PFSK-1 (cell line): Measurements from ENCODE around the gene EIF4ENIF1. TPM values are rescaled to one million over a fixed set of nuclear protein-coding genes. Genes with fewer than 3 reads are reported as not detected.

Source experiments
- FOXP2 ChIP-seq: optimal IDR thresholded peaks from 2 replicates; pipeline ENCODE3; 2011; ENCODE audit warnings: borderline replicate concordance, control low read depth, inconsistent platforms; ENCODE audit not compliant: insufficient read depth; ENCODE audit errors: extremely low read length, extremely low read depth
- POLR2AphosphoS5 ChIP-seq: IDR thresholded peaks from 2 replicates; pipeline ENCODE4 v1.6.1; 2012; ENCODE audit warnings: low read depth, mild to moderate bottlenecking, control low read depth, low read length, moderate library complexity
- REST ChIP-seq, 2 experiments: IDR thresholded peaks; 2 replicates each; pipeline versions ENCODE4 v1.6.1 to v1.8.0; 2011 to 2012; ENCODE audit warnings: low read depth in 2 of 2, low read length in 2 of 2, control low read depth in 1 of 2, inconsistent platforms in 1 of 2, mild to moderate bottlenecking in 1 of 2, moderate library complexity in 1 of 2; ENCODE audit not compliant: insufficient read depth in 1 of 2
- SIN3A ChIP-seq: IDR thresholded peaks from 2 replicates; pipeline ENCODE4 v1.6.1; 2012; ENCODE audit warnings: mild to moderate bottlenecking, low read length, moderate library complexity, borderline replicate concordance; ENCODE audit not compliant: insufficient read depth
- TAF1 ChIP-seq: IDR thresholded peaks from 2 replicates; pipeline ENCODE4 v1.6.1; 2012; ENCODE audit warnings: low read length, control low read depth, borderline replicate concordance; ENCODE audit not compliant: insufficient read depth
- polyA plus RNA-seq: library from polyadenylated mRNA; unstranded; fragments of >200 nt; gene quantifications from one replicate; pipeline ENCODE4 v1.2.1, GENCODE V29; 2012; ENCODE audit warnings: low read depth, missing spikeins; ENCODE audit not compliant: insufficient read length

The EIF4ENIF1 gene, protein sequence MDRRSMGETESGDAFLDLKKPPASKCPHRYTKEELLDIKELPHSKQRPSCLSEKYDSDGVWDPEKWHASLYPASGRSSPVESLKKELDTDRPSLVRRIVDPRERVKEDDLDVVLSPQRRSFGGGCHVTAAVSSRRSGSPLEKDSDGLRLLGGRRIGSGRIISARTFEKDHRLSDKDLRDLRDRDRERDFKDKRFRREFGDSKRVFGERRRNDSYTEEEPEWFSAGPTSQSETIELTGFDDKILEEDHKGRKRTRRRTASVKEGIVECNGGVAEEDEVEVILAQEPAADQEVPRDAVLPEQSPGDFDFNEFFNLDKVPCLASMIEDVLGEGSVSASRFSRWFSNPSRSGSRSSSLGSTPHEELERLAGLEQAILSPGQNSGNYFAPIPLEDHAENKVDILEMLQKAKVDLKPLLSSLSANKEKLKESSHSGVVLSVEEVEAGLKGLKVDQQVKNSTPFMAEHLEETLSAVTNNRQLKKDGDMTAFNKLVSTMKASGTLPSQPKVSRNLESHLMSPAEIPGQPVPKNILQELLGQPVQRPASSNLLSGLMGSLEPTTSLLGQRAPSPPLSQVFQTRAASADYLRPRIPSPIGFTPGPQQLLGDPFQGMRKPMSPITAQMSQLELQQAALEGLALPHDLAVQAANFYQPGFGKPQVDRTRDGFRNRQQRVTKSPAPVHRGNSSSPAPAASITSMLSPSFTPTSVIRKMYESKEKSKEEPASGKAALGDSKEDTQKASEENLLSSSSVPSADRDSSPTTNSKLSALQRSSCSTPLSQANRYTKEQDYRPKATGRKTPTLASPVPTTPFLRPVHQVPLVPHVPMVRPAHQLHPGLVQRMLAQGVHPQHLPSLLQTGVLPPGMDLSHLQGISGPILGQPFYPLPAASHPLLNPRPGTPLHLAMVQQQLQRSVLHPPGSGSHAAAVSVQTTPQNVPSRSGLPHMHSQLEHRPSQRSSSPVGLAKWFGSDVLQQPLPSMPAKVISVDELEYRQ
- polyA plus RNA-seq, result 24.1 TPM

DNA sequence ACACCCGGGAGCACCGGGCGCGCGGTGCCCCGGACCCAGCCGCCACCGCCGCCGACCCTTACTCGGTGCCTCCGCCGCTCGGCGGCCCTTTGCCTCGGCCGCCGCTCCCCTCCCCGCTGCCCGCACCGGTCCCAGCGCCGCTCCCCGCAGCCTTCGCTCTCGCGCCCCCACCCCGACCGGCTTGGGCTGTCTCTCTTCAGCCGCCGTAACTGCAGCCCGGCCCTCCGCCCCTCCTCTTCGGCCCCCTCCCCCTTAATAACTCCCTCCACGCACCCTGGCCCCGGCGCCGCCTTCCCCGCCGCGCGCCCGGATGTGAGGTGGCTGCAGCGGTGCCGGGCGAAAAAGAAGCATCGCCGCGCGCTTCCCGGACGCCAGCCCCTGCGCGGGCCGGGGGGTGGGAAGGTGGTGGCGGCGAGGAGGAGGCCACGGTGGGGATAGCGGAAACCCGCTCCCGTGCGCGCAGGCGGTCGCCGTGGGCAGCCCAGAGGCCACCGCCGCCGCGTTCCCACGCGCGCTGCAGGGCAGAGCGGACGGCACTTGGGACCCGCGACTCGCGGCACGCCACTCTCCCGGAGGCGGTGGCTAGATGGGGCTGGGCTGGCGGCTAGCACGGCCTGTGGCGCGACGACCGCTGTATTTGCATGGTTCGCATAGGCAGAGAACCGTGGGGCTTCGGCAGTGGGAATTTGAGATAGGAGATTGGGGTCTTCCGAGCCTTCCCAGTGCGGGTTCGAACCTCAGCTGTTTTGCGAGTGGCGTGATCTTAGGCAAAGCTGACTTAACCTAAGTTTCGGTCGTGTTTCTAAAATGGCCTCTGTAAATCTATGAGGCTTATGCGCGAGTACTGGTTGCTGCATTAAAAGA is at the start of gene EIF4ENIF1:
EIF4ENIF1 (minus strand) TSS at position 211 of the 864 bp plus-strand sequence. CDS start 1,124 bp downstream, outside the sequence.
- peak; percentile 91 for TF ChIP-seq FOXP2
- peak; percentile 68 for TF ChIP-seq POLR2AphosphoS5
- TF ChIP-seq SIN3A, result peak; percentile 48; the same call in 1 of the 2 replicates
- no peak for TF ChIP-seq REST (IDR thresholded peaks at IDR 0.05; ENCODE audit: insufficient read depth in 1 of 2, low read depth in 2 of 2, low read length in 2 of 2)
- TF ChIP-seq TAF1, result 0 out of 2 replicates have a peak, but pooled peaks have one; percentile 10

DNA sequence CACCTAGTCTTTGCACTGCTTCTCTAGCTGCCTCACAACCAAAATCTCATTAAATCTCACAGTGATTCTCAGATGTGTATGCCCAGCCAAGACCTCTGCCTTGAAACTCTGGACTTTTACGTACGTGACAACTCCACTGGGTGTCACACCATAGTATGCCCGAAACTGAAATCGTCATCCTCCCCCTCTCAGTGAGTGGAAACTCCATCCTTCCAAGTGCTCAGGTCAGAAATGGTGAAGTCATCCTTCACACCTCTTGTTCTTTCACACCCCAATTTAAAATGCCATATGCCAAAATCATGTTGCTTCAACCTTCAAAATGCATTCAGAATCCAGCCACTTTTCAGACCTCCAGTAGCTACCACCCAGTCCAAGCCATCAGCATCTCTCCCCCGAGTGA is 49.2 kb upstream of the EIF4ENIF1 start:
- no peak for TF ChIP-seq FOXP2
- TF ChIP-seq POLR2AphosphoS5, result no peak
- no peak for TF ChIP-seq REST (IDR thresholded peaks at IDR 0.05; ENCODE audit: insufficient read depth in 1 of 2, low read depth in 2 of 2, low read length in 2 of 2)
- no peak for TF ChIP-seq SIN3A
- TF ChIP-seq TAF1, result no peak

GRCh38 chr22:31537019-31537535 is 47.4 kb upstream of the EIF4ENIF1 start:
- TF ChIP-seq SIN3A, result no peak
- TF ChIP-seq FOXP2, result no peak
- no peak for TF ChIP-seq REST (IDR thresholded peaks at IDR 0.05; ENCODE audit: insufficient read depth in 1 of 2, low read depth in 2 of 2, low read length in 2 of 2)
- TF ChIP-seq POLR2AphosphoS5, result no peak
- TF ChIP-seq TAF1, result no peak

GRCh38 chr22:31533374-31533773 is 43.7 kb upstream of the EIF4ENIF1 start:
- TF ChIP-seq POLR2AphosphoS5 (no peak), TAF1 (no peak), REST (IDR thresholded peaks at IDR 0.05; ENCODE audit: insufficient read depth in 1 of 2, low read depth in 2 of 2, low read length in 2 of 2) (no peak)
